ENCODE results near the gene DGCR8.

DNA sequence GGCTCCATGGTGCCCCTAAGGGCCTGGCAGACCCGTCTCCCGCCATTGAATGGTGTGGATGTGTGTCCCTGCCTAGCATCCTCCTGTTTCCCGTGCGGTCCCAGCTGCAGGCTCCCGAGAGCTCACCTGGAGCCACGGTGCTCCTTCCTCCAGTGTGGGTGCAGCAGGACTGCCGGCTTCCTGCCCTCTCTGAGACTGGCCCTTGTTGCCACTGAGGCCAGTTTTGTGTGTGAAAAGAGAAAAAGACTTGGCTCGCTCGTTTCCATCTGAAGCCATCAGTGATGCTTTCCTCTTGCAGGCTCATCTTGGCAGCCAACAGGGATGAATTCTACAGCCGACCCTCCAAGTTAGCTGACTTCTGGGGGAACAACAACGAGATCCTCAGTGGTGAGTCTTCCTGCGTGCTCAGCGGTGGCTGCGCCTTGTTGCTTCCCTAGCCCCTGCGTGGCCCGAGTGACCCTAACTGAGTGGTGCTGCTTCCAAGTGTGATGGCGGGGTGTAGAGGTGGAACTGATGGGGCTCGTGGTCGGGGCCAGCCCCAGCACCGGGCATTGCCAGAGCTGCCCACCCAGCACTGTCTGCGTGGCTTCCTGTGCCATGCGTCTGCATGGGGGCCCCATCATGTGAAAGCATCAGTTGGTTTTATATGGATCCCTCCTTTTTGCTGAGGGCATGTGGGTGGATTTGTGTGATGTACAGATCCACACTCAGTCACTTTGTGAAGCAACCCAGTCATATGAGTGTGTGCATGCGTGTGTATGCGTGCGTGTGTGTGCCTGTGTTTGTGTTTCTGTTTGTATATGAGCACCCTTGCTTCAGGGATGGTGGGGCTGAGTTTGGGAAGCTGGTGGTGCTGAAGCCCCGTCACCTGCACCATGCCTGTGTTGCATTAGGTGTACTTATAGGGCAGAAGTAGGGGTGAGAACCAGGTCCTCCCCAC, 36.7 kb upstream of the DGCR8 start:
- TF ChIP-seq, protein P1, sequence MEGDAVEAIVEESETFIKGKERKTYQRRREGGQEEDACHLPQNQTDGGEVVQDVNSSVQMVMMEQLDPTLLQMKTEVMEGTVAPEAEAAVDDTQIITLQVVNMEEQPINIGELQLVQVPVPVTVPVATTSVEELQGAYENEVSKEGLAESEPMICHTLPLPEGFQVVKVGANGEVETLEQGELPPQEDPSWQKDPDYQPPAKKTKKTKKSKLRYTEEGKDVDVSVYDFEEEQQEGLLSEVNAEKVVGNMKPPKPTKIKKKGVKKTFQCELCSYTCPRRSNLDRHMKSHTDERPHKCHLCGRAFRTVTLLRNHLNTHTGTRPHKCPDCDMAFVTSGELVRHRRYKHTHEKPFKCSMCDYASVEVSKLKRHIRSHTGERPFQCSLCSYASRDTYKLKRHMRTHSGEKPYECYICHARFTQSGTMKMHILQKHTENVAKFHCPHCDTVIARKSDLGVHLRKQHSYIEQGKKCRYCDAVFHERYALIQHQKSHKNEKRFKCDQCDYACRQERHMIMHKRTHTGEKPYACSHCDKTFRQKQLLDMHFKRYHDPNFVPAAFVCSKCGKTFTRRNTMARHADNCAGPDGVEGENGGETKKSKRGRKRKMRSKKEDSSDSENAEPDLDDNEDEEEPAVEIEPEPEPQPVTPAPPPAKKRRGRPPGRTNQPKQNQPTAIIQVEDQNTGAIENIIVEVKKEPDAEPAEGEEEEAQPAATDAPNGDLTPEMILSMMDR (IDR thresholded peaks at IDR 0.05): no peak
- no peak for TF ChIP-seq POLR2A (IDR thresholded peaks at IDR 0.05)

Measured in esophagus squamous epithelium (tissue), 4 donors.